Activated CD8-positive, alpha-beta memory T cell treated with anti-CD3 and anti-CD28 coated beads for 36 hours (primary cell): Measurements from ENCODE around the gene ASPG. TPM values are rescaled to one million over a fixed set of nuclear protein-coding genes. Genes with fewer than 3 reads are reported as not detected.

ENCODE experiments used
- CTCF ChIA-PET: fragments of 350-600 bp; sonication (Branson Sonifier 250); formaldehyde crosslinking; loops from one replicate; lab custom pipeline; 2021; ENCODE audit warnings: antibody characterized with exemption; lab: Charles Lee
- POLR2A ChIA-PET: fragments of 350-600 bp; sonication (Branson Sonifier 250); formaldehyde crosslinking; loops from one replicate; lab custom pipeline; 2021; ENCODE audit warnings: antibody characterized with exemption; lab: Charles Lee
- total RNA-seq, 2 experiments: library from RNA; stranded (reverse); gene quantifications; one replicate each; pipeline ENCODE4 v1.2.3, GENCODE V29; 2021

ASPG gene
- total RNA-seq, 2 experiments from 2014 or later: not detected

DNA sequence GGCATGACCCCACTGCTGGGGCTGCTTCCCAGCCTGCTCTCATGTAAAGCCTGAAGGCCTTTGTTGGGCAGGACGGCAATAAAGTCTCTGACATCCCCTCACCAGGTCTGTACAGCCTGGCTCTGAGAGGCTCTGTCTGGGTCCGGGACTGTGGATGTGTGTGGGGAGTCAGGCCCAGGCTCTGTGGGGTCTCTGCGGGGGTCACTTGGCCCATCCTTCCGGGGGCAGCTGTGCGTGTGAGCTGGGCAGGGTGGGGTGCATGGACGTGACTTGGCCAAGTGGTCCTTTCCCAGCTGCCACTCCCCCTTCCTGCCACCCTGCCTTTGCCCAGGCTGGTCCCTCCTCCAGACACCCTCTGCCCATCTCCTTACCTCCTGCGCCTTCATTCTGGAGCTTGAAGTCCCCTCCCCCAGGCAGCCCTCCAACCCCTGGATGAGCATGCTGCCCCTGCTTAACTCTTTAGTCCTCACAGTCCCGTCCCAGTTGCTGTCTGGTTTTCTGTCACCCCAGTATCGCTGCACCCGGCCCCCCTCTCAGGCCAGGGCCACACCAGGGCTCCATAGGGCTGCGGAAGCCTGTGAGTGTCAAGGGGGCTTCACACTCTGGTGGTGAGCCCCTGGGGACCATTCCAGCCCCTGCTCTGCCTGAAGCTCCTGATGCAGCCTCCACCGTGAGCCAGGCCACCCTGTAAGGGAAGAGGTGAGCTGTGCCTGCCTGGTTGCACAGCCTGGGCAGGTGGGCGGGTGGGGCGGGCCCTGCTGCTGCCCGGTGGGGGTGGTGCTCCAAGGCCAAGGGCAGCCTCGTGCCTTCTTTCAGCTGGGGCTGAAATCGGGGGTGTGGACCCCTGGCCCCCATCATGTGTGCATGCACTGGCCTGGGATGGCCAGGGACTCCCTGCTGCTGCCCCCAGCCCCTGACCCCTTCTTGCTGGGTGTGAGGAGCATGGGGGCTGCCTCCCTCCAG, 27.4 kb downstream of the ASPG start:
- CTCF ChIA-PET: interaction anchor here (1.5 kb wide), 1 partner anchor 22 kb away, joined by 3 read pairs; no protein-coding TSS in a partner anchor
- POLR2A ChIA-PET: no interaction called here

DNA sequence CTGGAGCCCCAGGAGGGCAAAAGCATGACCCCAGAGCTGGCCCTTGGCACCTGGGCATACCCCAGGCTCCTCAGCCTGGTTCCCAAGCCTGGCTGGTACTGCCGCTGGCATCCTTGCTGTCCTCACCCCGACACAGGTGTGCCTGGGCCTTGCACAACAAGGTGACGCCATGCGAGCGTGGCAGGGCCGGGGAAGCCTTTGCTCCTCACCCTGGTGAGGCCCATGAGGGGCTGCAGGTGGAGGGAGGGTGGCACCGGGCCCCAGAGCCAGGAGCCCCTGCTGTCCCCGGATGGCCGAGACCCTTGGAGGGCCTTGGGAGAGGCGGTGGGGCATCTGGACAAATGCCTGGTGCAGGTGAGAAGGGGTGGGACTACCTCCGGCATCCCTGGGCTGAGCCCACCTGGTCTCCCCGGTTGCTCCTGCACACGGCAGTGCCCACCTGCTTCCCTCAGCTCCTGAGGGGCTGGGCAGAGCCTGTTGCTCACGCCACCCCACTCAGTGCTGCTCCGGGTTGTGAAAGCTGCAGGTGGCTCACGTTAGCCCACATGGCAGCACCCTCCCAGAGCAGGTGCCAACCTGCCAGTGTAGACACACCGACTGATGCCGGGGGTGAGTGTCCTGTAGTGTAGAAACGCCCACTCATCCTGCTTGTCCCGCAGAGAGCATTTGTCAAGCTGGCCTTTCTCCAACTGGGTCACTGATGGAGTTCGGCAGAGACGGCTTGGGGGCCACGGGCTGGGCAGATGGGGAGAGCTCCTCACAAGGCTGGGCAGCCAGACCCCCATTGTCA, 28.3 kb downstream of the ASPG start:
- ChIA-PET CTCF (interaction anchor here (1.5 kb wide), 1 partner anchor 21 kb away, joined by 3 read pairs; no protein-coding TSS in a partner anchor), POLR2A (no interaction called here)

DNA sequence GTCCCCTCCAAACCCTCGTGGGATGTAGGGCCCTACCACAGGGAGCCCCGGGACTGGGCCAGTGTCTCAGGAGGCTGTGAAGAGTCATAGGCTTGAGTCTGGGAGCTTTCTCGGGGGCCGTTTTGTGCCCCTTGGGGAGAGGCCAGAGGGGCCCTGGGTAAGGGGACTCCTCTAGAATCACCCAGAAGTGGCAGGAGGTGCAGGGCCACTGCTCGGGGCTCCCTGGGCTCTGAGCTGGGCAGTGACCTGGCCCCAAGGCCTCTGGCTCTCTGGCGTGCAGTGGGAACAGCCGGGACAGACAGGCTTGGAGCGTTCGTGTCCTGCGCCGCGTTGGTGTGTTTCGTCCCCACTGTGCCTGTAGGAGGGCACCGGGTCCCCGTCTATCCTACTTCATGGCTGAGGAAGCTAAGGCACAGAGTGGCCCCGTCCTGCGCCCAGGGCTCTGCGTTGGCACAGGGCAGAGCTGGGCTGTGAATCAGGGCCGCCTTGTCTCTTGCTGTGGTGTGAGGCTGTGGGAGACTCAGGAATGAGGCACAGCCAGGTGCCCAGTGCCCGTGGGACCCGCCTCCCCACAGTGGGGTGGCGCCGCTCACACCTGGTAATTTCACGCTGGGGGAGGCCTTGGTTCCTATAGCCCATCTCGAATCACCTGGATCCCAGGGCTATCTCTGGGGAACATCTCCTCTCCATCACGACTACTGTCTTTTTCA, 29.1 kb downstream of the ASPG start:
- CTCF ChIA-PET: no interaction called here
- POLR2A ChIA-PET: no interaction called here

DNA sequence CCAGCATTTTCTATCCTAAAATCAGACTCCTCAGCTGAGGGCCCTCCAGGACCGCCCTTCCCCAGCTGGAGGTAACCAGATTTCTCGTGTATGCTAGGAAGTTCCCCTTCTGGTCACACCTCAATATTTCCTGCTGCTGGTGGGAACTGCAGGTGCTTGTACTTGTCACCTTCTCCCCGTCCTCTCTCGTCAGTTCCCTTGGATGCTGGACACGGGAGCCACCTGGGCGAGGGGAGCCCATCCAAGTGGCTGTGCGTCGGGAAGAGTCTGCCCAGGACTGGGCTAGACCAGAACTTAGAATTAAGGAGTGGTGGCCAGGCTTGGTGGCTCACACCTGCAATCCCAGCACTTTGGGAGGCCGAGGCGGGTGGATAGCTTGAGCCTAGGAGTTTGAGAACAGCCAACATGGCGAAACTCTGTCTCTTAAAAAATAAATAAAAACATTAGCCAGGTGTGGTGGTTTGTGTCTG, 29.7 kb downstream of the ASPG start:
- ChIA-PET POLR2A (no interaction called here), CTCF (no interaction called here)

DNA sequence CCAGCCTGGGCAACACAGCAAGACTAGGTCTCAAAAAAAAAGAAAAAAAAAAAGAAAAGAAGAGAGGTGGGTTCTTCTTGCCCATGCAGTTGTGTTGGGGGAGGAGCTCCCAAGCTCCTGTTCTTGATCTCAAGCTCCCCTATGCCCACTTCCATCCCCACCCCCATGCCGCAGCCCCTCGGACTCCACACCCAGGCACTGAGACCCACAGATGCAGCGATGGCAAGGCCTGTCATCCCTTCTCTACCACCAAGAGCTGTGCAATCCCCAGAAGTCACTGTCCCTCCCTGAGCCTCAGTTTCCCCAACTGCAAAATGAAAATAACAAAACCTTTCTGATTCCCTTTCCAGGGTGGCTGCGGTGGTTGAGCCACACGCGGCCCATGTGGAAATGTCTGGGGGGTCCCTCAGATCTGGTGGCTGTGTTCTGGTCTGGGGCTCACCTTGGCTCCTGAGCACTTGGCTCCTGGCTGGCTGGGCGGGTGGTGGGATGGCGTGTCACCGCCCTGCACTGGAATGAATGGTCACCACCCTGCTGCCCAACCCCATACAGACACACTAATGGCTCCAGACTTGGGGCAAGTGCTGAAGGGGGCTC, 30.3 kb downstream of the ASPG start:
- POLR2A ChIA-PET: no interaction called here

DNA sequence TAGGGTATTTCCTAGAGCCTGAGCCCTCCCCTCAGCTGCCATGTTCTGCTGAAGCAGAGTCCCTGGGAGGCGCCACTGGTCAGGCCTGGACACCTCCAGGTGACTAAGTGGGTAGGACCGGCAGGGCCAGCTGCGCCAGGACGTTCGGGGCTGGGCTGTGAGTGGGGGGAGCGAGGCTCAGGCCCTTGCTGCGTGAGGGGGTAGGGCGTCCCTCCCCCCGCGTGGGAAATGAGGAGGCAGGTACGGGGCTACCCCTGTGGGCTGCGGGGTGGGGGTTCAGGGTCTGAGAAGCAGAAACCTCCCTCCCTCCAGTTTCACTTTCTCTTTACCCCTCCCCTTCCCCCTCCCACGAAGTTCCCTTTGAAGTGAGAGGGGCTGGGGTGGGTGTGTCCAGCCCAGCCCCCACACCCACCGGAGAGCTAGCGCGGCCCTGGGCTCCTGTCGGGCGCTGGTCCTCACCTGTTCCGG, 30.8 kb downstream of the ASPG start:
- ChIA-PET POLR2A (no interaction called here), CTCF (interaction anchor here (0.6 kb wide), 1 partner anchor 85 kb away, joined by 4 read pairs; no protein-coding TSS in a partner anchor)

More for the DNA sequence above, 30.3 kb downstream of the ASPG start:
- CTCF ChIA-PET: interaction anchor here (0.6 kb wide), 1 partner anchor 85 kb away, joined by 4 read pairs; no protein-coding TSS in a partner anchor

DNA sequence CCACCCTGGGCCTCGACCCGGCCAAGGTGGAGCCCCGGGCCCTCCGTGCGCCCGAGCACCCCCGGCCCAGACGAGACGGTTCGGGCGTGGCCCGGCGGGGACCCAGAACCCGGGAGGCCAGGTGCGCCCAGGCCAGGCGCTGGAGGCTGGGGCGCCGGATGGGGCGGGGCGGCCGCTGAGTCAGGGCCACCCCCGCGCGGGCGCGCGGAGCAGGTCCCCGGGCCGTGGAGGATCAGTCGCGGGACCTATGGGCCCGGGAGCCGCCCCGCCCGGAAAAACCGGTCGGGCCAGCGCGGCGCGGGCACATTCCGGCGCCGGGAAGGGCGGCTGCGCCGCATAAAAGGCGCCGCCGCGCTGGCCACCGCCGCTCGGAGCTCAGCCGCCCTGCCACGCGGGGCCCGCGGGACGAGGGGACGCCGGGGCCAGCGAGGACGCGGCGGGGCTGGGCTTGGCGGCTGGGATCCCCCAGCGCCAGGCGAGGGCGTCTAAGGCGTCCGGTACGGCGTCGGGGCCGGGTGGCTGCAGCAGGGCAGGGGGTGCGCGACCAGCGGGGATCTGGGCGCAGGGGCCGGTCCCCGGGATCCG, 31.3 kb downstream of the ASPG start:
- POLR2A ChIA-PET: no interaction called here

DNA sequence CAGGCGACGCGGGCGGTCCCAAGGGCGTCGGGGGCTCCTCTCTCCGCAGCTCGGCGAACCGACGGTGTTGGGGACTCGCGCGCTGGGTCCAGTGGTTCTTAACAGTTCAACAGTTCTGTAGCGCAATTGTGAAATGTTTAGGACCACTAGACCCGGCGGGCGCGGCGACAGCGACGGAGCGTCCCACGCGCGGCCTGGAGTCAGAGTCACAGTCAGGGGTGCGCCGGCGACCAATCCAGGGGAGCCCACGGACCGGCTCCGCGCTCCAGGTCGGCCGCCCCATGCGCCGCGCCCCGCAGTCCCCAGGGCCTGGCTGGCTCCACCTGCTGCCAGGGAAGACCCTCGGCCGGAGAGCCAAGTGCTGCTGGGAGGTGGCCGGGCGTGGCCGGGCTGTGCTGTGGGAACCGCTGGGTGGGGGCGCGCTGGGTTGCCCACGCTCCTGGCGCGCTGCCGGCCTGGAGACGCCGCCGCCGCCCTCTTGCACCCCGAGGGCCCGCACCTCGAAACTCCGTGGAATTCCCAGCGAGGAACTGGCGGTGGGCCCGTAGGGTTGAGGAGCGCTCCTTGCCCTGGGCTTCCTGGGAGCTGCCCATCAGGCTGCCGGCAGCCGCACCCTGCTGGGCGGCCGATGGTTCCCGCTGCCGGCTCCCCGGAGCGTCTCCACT, 32.0 kb downstream of the ASPG start:
- POLR2A ChIA-PET: no interaction called here

More for the DNA sequence above, 31.3 kb downstream of the ASPG start:
- CTCF ChIA-PET: no interaction called here

DNA sequence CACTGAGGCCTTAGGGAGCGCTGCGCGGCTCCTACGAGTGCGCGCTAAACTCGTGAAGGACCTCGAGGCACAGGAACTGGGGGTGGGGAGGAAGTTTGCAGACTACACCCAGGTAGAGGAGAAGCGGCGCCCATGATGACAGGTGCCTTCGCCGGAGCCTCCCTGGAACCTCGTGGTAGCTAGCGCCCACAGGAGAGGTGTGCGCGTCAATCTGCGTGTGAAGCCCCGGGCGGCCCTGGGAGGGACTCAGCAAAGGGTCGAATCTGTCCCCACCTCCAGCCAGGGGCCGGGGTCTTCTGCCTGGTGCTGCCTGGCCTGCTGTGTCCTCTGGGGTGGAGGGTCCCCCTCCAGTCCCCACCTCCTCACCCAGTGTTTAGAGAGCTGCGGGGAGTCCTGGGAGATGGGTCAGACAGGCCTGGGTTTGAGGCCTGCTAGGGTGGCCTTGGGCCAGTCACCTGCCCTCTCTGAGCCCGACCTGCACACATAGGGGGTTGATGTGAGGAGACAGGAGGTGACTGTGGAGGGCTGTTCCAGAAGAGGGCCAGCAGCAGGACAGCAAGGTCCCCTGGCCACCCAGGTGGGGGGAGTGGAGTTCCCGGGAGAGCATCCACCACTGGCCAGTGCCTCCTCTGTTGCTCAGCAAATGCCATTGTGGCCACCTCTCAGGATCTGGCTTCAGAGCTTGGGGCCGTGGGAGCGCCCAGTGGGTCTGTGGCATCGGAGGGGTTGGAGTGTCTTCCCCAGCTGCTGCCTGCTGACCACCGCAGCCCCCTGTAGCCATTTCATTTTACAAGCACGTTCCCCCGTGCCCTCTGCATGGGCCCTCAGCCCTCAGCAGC, 32.7 kb downstream of the ASPG start:
- POLR2A ChIA-PET: no interaction called here
- CTCF ChIA-PET: no interaction called here

More for the DNA sequence above, 32.0 kb downstream of the ASPG start:
- CTCF ChIA-PET: no interaction called here

DNA sequence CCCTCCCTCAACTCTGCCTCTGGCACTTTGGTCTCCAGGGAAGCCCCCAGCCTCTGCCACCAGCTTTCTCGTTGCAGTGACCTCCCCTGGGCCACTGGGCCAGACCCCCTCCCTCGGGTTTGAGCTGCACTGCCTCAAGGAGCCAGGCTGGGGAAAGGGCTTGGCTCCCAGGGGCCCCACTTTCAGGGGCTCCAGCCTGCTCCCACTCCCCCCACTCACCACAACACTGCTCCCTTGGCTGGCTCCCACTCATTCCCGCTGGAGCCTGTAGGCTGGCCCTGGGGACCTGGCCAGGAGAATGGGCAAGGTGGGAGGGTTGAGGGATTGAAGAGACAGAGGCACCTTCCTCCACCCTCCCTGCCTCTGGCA, 33.6 kb downstream of the ASPG start:
- ChIA-PET CTCF (no interaction called here), POLR2A (no interaction called here)

DNA sequence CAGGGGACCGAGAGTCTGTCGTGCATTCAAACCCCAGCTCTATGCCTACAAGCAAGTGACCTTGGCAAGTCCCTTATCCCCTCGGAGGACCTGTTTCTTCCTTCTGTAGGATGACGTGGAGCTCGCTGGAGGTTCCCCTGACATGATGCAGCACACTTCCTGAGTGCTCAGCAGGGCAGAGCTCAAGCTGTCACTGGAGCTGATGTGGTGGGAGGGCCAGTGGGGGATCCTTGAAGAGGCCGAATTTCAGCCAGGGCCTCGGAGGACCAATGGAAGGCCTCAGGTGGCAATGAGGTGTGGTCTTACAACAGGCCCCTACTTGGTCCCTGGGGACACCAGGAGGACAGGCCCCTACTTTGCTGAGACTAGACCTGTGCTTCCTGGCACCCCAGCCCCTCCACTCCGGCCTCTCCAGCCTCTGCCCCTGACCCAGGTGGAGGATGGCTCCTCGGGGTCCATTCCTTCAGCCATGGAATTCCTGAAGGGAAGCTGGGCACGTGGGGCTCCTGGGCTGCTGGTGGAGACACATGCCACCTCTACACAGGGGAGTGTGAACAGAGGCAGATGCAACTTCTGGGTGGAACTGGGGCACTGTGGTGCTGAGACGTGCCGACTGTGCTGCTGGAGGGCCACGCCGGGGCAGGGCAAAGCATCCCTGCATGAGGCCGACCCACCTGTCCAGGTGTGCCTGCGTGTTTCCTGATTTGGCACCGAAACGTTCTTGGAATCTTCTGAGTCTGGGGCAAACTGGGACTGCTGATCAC, 34.2 kb downstream of the ASPG start:
- POLR2A ChIA-PET: no interaction called here
- CTCF ChIA-PET: no interaction called here

DNA sequence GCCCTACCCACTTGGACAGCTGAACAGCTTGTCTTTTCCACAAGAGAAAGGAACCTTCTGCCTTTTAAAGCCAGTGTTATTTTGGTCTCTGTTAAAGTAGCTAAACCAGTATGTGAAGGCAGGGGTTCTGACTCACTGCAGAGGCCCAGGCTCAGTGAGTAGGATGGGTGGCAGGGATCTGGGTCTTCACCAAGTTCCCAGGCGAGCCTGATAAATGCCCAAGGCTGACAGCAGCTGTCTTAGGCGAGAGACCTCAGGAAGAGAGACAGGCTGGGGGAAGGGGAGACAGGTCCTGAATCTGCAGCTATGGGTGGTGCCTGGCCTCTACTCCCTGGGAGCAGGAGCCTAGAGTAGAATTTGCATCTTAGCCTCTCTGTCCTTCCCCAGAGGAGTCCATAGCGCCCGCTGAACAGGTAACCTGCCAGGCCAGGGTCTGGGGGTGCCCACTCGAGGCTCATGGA, 34.8 kb downstream of the ASPG start:
- CTCF ChIA-PET: no interaction called here

DNA sequence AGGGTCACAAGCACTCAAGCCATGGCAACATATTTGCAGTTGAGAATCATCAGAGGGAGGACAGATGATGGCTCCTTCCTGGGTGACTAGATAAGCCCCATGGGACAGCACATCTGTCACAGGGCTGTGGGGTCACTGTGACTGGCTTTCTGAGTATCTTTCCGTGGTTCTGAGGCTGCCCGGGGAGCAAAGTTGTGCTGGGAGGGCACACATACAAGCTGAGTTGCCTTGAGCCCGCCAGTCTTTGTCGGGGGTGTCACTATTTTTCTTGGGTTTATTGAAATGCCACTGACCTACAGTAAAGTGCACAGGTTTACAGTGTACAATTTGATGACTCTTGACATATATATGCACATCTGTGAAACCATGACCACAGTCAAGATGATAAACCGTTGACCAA, 35.6 kb downstream of the ASPG start:
- POLR2A ChIA-PET: no interaction called here
- CTCF ChIA-PET: interaction anchor here (1.3 kb wide), 1 partner anchor 9 kb away, joined by 3 read pairs; no protein-coding TSS in a partner anchor

More for the DNA sequence above, 34.8 kb downstream of the ASPG start:
- POLR2A ChIA-PET: no interaction called here

DNA sequence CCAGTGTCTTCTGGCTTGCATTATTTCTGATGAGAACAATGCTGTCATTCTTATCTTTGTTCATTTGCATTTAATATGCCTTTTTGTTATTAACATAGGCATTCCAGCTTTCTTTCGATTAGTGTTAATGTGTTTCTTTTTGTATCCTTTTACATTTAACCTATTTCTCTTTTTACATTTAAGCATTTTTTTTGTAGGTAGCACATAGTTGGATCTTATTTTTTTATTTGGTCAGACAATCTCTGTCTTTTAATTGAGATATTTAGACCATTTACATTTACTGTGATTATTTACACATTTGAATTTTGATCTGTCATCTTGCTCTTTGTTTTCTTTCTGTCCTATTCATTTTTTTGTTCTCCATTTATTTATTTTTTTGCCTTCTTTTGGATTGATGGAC, 38.4 kb downstream of the ASPG start:
- POLR2A ChIA-PET: no interaction called here
- CTCF ChIA-PET: no interaction called here

DNA sequence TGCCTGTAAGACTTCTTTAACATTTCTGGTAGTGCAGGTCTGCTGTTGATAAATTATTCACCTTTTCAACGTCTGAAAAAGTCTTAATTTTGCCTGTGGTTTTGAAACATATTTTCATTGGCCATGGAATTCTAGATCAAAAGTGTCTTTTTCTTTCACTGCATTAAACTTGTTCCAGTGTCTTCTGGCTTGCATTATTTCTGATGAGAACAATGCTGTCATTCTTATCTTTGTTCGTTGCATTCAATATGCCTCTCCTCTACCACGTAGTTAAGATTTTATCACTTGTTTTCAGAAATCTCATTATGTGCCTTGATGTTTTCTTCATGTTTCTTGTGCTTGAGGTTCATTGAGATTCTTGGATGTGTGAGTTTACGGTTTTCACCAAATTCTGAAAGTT, 39.5 kb downstream of the ASPG start:
- ChIA-PET CTCF (no interaction called here), POLR2A (no interaction called here)

DNA sequence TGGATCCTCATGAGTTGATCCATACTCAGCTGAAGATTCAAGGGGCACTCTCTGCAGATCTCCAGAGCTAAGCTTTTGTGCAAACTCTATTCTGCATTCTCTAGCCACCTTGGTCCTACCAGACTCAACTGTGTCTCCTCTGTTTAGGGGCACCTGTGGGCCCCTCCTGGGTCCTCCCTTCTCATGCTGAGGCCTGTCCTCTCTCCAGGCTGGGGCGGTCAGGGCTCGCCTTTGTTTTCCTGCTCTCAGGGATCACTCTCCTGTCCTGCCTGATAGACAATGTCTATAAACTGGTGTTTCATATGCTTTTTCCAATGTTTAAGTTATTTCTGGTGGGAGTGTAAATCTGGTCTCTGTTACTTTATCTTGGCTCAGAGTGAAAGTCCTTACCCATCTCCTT, 41.3 kb downstream of the ASPG start:
- CTCF ChIA-PET: no interaction called here
- POLR2A ChIA-PET: no interaction called here
